ENCODE results near the gene MON1A. TPM values are rescaled to one million over a fixed set of nuclear protein-coding genes. Genes with fewer than 3 reads are reported as not detected.

Gene MON1A
- total and polyA plus RNA-seq, 10 of the 15 experiments (the other 5 are each of a cell fraction or from before 2014, with no cell fraction given): 1.3 to 10.5 (median 7.7) TPM

Small RNA genes lying within 50 kb of the gene (small RNA-seq; reads per million reads assigned to genes)
- gene RN7SL217P: not detected

Other genes starting within 250 kb of the MON1A start
Only the 7 nearest of the 14 such genes appear.
- gene CDHR4, start 129.9 kb downstream of the MON1A start, total RNA-seq (2014; rRNA removed): not detected in 2 replicates
- not detected in 2 replicates for gene CDHR4, start 129.9 kb downstream of the MON1A start, total RNA-seq (2014; rRNA removed; fragmentation: Illumina TruSeq; extraction: Trizol)
- gene CDHR4, start 129.9 kb downstream of the MON1A start, total RNA-seq (2021): not detected in 2 replicates
- gene CDHR4, start 129.9 kb downstream of the MON1A start, polyA plus RNA-seq (2011; rRNA removed): not detected in 2 replicates
- not detected in 2 replicates for gene CDHR4, start 129.9 kb downstream of the MON1A start, polyA plus RNA-seq (2014; fragmentation: Illumina TruSeq; extraction: Trizol)
- not detected for gene CDHR4, start 129.9 kb downstream of the MON1A start, polyA plus RNA-seq (2014; fragmentation: Nextera tagmentation; extraction: Ambion mirVana)
- gene CDHR4, start 129.9 kb downstream of the MON1A start, polyA plus RNA-seq (2014; rRNA removed): not detected in 2 replicates
- not detected for gene CDHR4, start 129.9 kb downstream of the MON1A start, polyA plus RNA-seq (2016; fragmentation: Nextera tagmentation; extraction: Ambion mirVana)
- 9.3 and 11.9 TPM in 2 replicates for gene INKA1, start 126.5 kb downstream of the MON1A start, total RNA-seq (2014; rRNA removed)
- gene INKA1, start 126.5 kb downstream of the MON1A start, total RNA-seq (2014; rRNA removed; fragmentation: Illumina TruSeq; extraction: Trizol): 3.8 and 4.2 TPM in 2 replicates
- gene INKA1, start 126.5 kb downstream of the MON1A start, total RNA-seq (2021): 6.0 and 9.2 TPM in 2 replicates
- 0.94 and 1.6 TPM in 2 replicates for gene INKA1, start 126.5 kb downstream of the MON1A start, polyA plus RNA-seq (2011; rRNA removed)
- gene INKA1, start 126.5 kb downstream of the MON1A start, polyA plus RNA-seq (2014; fragmentation: Illumina TruSeq; extraction: Trizol): 2.1 TPM in 1 of 2 replicates, not detected in the other
- gene INKA1, start 126.5 kb downstream of the MON1A start, polyA plus RNA-seq (2014; fragmentation: Nextera tagmentation; extraction: Ambion mirVana): 1 to 10 TPM in 1 of 2 experiments, under 1 TPM in 1; 0.32 to 1.4 TPM
- 10.2 and 10.5 TPM in 2 replicates for gene INKA1, start 126.5 kb downstream of the MON1A start, polyA plus RNA-seq (2014; rRNA removed)
- 1 to 10 TPM; 9.0 to 9.9 TPM for gene INKA1, start 126.5 kb downstream of the MON1A start, polyA plus RNA-seq (2016; fragmentation: Nextera tagmentation; extraction: Ambion mirVana)
- 71.2 and 79.6 TPM in 2 replicates for gene UBA7, start 115.9 kb downstream of the MON1A start, total RNA-seq (2014; rRNA removed)
- 35.1 and 38.9 TPM in 2 replicates for gene UBA7, start 115.9 kb downstream of the MON1A start, total RNA-seq (2014; rRNA removed; fragmentation: Illumina TruSeq; extraction: Trizol)
- 108 and 116 TPM in 2 replicates for gene UBA7, start 115.9 kb downstream of the MON1A start, total RNA-seq (2021)
- gene UBA7, start 115.9 kb downstream of the MON1A start, polyA plus RNA-seq (2011; rRNA removed): 34.1 and 65.8 TPM in 2 replicates
- gene UBA7, start 115.9 kb downstream of the MON1A start, polyA plus RNA-seq (2014; fragmentation: Illumina TruSeq; extraction: Trizol): 25.9 and 57.4 TPM in 2 replicates
- 10 to 100 TPM; 11.8 to 22.2 TPM for gene UBA7, start 115.9 kb downstream of the MON1A start, polyA plus RNA-seq (2014; fragmentation: Nextera tagmentation; extraction: Ambion mirVana)
- gene UBA7, start 115.9 kb downstream of the MON1A start, polyA plus RNA-seq (2014; rRNA removed): 105 and 112 TPM in 2 replicates
- gene UBA7, start 115.9 kb downstream of the MON1A start, polyA plus RNA-seq (2016; fragmentation: Nextera tagmentation; extraction: Ambion mirVana): 10 to 100 TPM; 34.6 to 36.0 TPM
- 20.9 and 21.1 TPM in 2 replicates for gene TRAIP, start 73.2 kb downstream of the MON1A start, total RNA-seq (2014; rRNA removed)
- 14.7 and 15.9 TPM in 2 replicates for gene TRAIP, start 73.2 kb downstream of the MON1A start, total RNA-seq (2014; rRNA removed; fragmentation: Illumina TruSeq; extraction: Trizol)
- gene TRAIP, start 73.2 kb downstream of the MON1A start, total RNA-seq (2021): 19.5 and 23.7 TPM in 2 replicates
- 12.5 and 18.6 TPM in 2 replicates for gene TRAIP, start 73.2 kb downstream of the MON1A start, polyA plus RNA-seq (2011; rRNA removed)
- 17.9 and 22.1 TPM in 2 replicates for gene TRAIP, start 73.2 kb downstream of the MON1A start, polyA plus RNA-seq (2014; fragmentation: Illumina TruSeq; extraction: Trizol)
- gene TRAIP, start 73.2 kb downstream of the MON1A start, polyA plus RNA-seq (2014; fragmentation: Nextera tagmentation; extraction: Ambion mirVana): 10 to 100 TPM; 33.6 to 37.0 TPM
- 22.4 and 25.1 TPM in 2 replicates for gene TRAIP, start 73.2 kb downstream of the MON1A start, polyA plus RNA-seq (2014; rRNA removed)
- 10 to 100 TPM; 26.8 to 31.2 TPM for gene TRAIP, start 73.2 kb downstream of the MON1A start, polyA plus RNA-seq (2016; fragmentation: Nextera tagmentation; extraction: Ambion mirVana)
- gene CAMKV, start 59.9 kb downstream of the MON1A start, total RNA-seq (2014; rRNA removed): not detected in 2 replicates
- gene CAMKV, start 59.9 kb downstream of the MON1A start, total RNA-seq (2014; rRNA removed; fragmentation: Illumina TruSeq; extraction: Trizol): not detected in 2 replicates
- gene CAMKV, start 59.9 kb downstream of the MON1A start, total RNA-seq (2021): 0.16 TPM in 1 of 2 replicates, not detected in the other
- gene CAMKV, start 59.9 kb downstream of the MON1A start, polyA plus RNA-seq (2011; rRNA removed): 0.13 TPM in 1 of 2 replicates, not detected in the other
- gene CAMKV, start 59.9 kb downstream of the MON1A start, polyA plus RNA-seq (2014; fragmentation: Illumina TruSeq; extraction: Trizol): not detected in 2 replicates
- not detected for gene CAMKV, start 59.9 kb downstream of the MON1A start, polyA plus RNA-seq (2014; fragmentation: Nextera tagmentation; extraction: Ambion mirVana)
- gene CAMKV, start 59.9 kb downstream of the MON1A start, polyA plus RNA-seq (2014; rRNA removed): 0.05 TPM in 1 of 2 replicates, not detected in the other
- gene CAMKV, start 59.9 kb downstream of the MON1A start, polyA plus RNA-seq (2016; fragmentation: Nextera tagmentation; extraction: Ambion mirVana): under 1 TPM; 0.06 to 0.20 TPM
- gene MST1R, start 25.9 kb downstream of the MON1A start, total RNA-seq (2014; rRNA removed): 1.1 and 1.3 TPM in 2 replicates
- gene MST1R, start 25.9 kb downstream of the MON1A start, total RNA-seq (2014; rRNA removed; fragmentation: Illumina TruSeq; extraction: Trizol): 0.40 and 1.7 TPM in 2 replicates
- gene MST1R, start 25.9 kb downstream of the MON1A start, total RNA-seq (2021): 2.3 and 3.0 TPM in 2 replicates
- gene MST1R, start 25.9 kb downstream of the MON1A start, polyA plus RNA-seq (2011; rRNA removed): 1.8 and 5.1 TPM in 2 replicates
- gene MST1R, start 25.9 kb downstream of the MON1A start, polyA plus RNA-seq (2014; fragmentation: Illumina TruSeq; extraction: Trizol): 0.35 and 1.1 TPM in 2 replicates
- 1 to 10 TPM in 1 of 2 experiments, under 1 TPM in 1; 0.68 to 1.2 TPM for gene MST1R, start 25.9 kb downstream of the MON1A start, polyA plus RNA-seq (2014; fragmentation: Nextera tagmentation; extraction: Ambion mirVana)
- 4.5 and 5.6 TPM in 2 replicates for gene MST1R, start 25.9 kb downstream of the MON1A start, polyA plus RNA-seq (2014; rRNA removed)
- gene MST1R, start 25.9 kb downstream of the MON1A start, polyA plus RNA-seq (2016; fragmentation: Nextera tagmentation; extraction: Ambion mirVana): 1 to 10 TPM; 1.3 to 2.2 TPM
- gene RBM6, start 10.3 kb upstream of the MON1A start, total RNA-seq (2014; rRNA removed): 56.4 and 62.5 TPM in 2 replicates
- 94.1 and 94.6 TPM in 2 replicates for gene RBM6, start 10.3 kb upstream of the MON1A start, total RNA-seq (2014; rRNA removed; fragmentation: Illumina TruSeq; extraction: Trizol)
- gene RBM6, start 10.3 kb upstream of the MON1A start, total RNA-seq (2021): 66.5 and 72.7 TPM in 2 replicates
- 103 and 128 TPM in 2 replicates for gene RBM6, start 10.3 kb upstream of the MON1A start, polyA plus RNA-seq (2011; rRNA removed)
- gene RBM6, start 10.3 kb upstream of the MON1A start, polyA plus RNA-seq (2014; fragmentation: Illumina TruSeq; extraction: Trizol): 102 and 136 TPM in 2 replicates
- gene RBM6, start 10.3 kb upstream of the MON1A start, polyA plus RNA-seq (2014; fragmentation: Nextera tagmentation; extraction: Ambion mirVana): 10 to 100 TPM; 45.3 to 84.4 TPM
- gene RBM6, start 10.3 kb upstream of the MON1A start, polyA plus RNA-seq (2014; rRNA removed): 73.6 and 89.8 TPM in 2 replicates
- 10 to 100 TPM; 70.6 to 78.2 TPM for gene RBM6, start 10.3 kb upstream of the MON1A start, polyA plus RNA-seq (2016; fragmentation: Nextera tagmentation; extraction: Ambion mirVana)